Esophagus muscularis mucosa (tissue), 4 donors: ENCODE measurements around the gene MRPL41.

ENCODE experiments used
- CTCF ChIP-seq, 3 experiments: fragments of 200-600 bp in 2 of 3; fragments of 450-650 bp in 1 of 3; sonication (generic) in 2 of 3; IDR thresholded peaks; one replicate each; pipeline ENCODE4 v1.5.1; 2017 to 2019; ENCODE audit warnings: antibody characterized with exemption in 3 of 3, mild to moderate bottlenecking in 2 of 3, moderate library complexity in 1 of 3
- EP300 ChIP-seq: sonication (generic); formaldehyde crosslinking; IDR thresholded peaks from one replicate; pipeline ENCODE4 v1.6.1; 2017; ENCODE audit warnings: antibody characterized with exemption
- POLR2AphosphoS5 ChIP-seq, 2 donors: sonication (generic); formaldehyde crosslinking; IDR thresholded peaks; one replicate each; pipeline ENCODE4 v1.6.1; 2017; ENCODE audit warnings: antibody characterized with exemption in 2 of 2

DNA sequence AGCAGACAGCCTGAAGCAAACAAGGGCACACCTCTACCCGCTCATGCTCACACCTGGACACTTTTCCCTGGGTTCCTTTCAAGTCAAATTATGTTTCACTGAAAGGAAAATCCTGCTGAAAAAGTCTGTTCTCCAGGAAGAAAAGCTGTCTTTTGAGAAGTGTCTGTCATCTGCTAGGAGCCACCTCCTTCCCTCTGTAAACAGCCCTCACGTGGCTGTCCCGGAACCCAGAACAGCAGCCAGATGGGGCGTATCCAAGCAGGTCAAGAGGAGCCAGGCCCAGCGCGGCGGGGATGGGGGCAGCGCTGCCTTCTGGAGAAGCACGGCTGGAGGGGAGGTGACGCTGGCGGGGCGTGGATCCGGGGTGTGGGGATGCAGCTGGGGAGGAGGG is 1.5 kb upstream of the MRPL41 start, which contains the start of gene PNPLA7:
- TF ChIP-seq POLR2AphosphoS5 (IDR thresholded peaks at IDR 0.05) (peak; percentile 60 to 87), CTCF (IDR thresholded peaks at IDR 0.05) (no peak), EP300 (no peak)
